ENCODE results near the gene EPB41L3.

EPB41L3 gene

DNA sequence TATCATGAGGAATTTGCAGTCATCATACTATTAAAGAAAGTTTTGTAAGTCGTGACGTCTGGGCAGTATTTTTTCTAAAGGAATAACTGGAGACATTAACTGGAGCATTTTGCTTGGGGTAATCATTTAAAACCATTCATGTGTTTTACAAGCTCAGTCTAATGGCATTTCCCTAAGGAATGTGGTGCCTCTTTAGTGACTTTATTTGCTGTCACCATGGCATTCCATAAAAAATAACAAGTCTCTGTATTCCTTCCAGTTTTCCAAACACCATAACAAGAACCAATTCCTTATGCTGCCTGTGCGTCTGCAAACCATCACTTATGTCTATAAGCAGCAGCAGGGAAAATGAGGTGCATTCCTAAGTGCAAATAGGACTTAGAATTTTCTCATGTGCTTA is 82.8 kb downstream of the EPB41L3 start:
- Histone ChIP-seq H3K36me3 (ENCODE audit: control insufficient read depth, insufficient read depth, low read length) (no peaks in the 10 kb centered on the region), H3K4me1 (ENCODE audit: control insufficient read depth, insufficient read depth, low read length, poor library complexity, severe bottlenecking) (no peaks in the 10 kb centered on the region), H3K4me3 (ENCODE audit: insufficient read depth, low read depth, low read length, poor library complexity, severe bottlenecking) (no peak overlapping the region), H3K9me3 (ENCODE audit: control insufficient read depth, low read length) (no peaks in the 10 kb centered on the region), H3K27ac (ENCODE audit: insufficient read depth, low read length, poor library complexity, severe bottlenecking) (no peak overlapping the region), H3K27me3 (replicated peaks; ENCODE audit: control insufficient read depth, insufficient read depth, low read length, poor library complexity, severe bottlenecking) (no peaks in the 10 kb centered on the region)
- no peak for DNase-seq

DNA sequence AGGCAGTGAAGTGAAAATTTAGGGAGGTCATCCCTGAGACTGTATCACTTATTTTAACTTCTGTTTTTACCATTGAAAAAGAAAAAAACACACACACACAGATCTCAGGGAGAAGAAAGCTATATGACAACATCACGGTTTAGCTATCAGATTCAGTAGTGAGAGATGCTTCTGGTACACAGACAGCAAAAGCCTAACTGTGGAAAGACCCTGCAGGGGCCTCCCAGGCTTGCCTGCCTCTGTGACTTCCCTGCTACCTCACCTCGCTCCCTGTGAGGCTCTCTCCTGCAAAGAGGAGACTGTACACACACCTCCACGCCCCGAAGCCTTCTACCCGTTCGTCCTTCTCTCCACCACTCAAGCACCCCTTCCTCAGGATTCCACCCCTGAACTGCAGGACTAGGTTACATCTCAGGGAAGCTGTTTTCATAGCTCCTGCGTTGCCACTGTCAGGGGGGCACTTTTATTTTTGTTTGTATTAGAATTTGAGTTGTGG is 86.3 kb downstream of the EPB41L3 start:
- no peaks in the 10 kb centered on the region for H3K9me3 ChIP-seq (ENCODE audit: control insufficient read depth, low read length)
- H3K36me3 ChIP-seq (ENCODE audit: control insufficient read depth, insufficient read depth, low read length), result no peaks in the 10 kb centered on the region
- no peak for DNase-seq
- no peaks in the 10 kb centered on the region for H3K4me1 ChIP-seq (ENCODE audit: control insufficient read depth, insufficient read depth, low read length, poor library complexity, severe bottlenecking)
- no peak overlapping the region for H3K27ac ChIP-seq (ENCODE audit: insufficient read depth, low read length, poor library complexity, severe bottlenecking)
- no peak overlapping the region for H3K4me3 ChIP-seq (ENCODE audit: insufficient read depth, low read depth, low read length, poor library complexity, severe bottlenecking)
- no peaks in the 10 kb centered on the region for H3K27me3 ChIP-seq (replicated peaks; ENCODE audit: control insufficient read depth, insufficient read depth, low read length, poor library complexity, severe bottlenecking)

DNA sequence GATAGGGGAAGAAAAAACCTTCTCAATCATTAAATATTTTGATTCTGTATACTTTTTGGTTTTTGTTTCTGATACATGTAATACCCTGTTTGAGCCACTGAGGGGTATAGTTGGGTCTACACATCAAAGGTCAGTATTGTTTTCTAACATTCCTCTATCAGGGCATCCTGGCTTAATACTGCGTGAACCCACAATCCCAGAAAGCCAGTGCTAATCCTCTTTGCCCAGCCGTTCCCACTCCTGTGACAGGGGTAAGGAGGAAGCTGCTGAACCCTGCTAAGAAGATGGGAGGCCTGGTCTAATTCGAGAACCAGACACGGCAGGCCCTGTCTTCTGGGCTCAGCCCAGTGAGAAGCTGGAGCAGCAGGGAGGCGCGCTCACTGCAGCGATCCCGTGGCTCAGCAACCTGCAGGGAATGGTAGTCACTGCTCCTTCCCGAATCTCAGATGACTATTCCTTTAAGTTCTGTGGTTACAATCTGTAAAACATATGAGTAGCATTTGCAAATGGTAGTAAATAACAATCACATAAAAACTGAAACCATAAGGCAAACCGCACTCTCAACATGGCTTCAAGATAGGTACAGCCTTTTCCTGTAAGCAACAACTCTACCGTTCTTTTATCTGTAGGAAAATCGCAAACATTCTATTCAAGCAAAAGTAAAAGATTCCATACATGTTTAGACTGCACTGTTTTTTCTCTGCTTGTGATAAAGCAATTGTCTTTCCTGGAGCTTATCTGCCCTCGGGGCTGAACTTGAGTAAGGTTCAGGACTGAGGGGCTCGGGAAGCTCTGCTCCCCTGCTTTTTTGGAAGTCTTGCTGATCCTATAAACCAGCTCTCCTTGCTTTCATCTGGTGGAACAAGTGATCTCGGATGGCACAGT is 87.0 kb downstream of the EPB41L3 start:
- no peak overlapping the region for H3K4me3 ChIP-seq (ENCODE audit: insufficient read depth, low read depth, low read length, poor library complexity, severe bottlenecking)
- H3K27ac ChIP-seq (ENCODE audit: insufficient read depth, low read length, poor library complexity, severe bottlenecking), result no peak overlapping the region
- no peaks in the 10 kb centered on the region for H3K36me3 ChIP-seq (ENCODE audit: control insufficient read depth, insufficient read depth, low read length)
- DNase-seq, result no peak
- H3K4me1 ChIP-seq (ENCODE audit: control insufficient read depth, insufficient read depth, low read length, poor library complexity, severe bottlenecking), result no peaks in the 10 kb centered on the region
- H3K27me3 ChIP-seq (replicated peaks; ENCODE audit: control insufficient read depth, insufficient read depth, low read length, poor library complexity, severe bottlenecking), result no peaks in the 10 kb centered on the region
- no peaks in the 10 kb centered on the region for H3K9me3 ChIP-seq (ENCODE audit: control insufficient read depth, low read length)

DNA sequence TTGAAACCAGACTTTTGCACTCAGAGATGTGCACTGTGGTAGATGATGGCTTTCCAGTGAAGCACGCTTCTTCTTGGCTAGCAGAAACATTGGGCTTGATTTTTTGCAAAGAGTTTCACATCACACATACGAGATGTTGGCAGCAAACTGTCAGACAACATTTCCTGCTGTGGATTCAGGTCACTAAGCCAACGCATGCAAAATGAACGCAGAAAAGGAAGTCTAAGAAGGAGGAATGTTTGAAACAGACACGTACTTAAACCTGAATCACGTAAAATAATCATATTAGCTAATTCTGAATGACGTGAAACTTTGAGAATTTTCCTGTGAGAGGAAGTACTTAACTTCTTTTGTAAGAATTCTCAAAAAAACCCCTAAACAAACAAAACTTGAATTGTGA is 88.1 kb downstream of the EPB41L3 start:
- no peak overlapping the region for H3K4me3 ChIP-seq (ENCODE audit: insufficient read depth, low read depth, low read length, poor library complexity, severe bottlenecking)
- no peaks in the 10 kb centered on the region for H3K4me1 ChIP-seq (ENCODE audit: control insufficient read depth, insufficient read depth, low read length, poor library complexity, severe bottlenecking)
- H3K36me3 ChIP-seq (ENCODE audit: control insufficient read depth, insufficient read depth, low read length), result no peaks in the 10 kb centered on the region
- no peaks in the 10 kb centered on the region for H3K9me3 ChIP-seq (ENCODE audit: control insufficient read depth, low read length)
- H3K27me3 ChIP-seq (replicated peaks; ENCODE audit: control insufficient read depth, insufficient read depth, low read length, poor library complexity, severe bottlenecking), result no peaks in the 10 kb centered on the region
- H3K27ac ChIP-seq (ENCODE audit: insufficient read depth, low read length, poor library complexity, severe bottlenecking), result no peak overlapping the region
- no peak for DNase-seq

DNA sequence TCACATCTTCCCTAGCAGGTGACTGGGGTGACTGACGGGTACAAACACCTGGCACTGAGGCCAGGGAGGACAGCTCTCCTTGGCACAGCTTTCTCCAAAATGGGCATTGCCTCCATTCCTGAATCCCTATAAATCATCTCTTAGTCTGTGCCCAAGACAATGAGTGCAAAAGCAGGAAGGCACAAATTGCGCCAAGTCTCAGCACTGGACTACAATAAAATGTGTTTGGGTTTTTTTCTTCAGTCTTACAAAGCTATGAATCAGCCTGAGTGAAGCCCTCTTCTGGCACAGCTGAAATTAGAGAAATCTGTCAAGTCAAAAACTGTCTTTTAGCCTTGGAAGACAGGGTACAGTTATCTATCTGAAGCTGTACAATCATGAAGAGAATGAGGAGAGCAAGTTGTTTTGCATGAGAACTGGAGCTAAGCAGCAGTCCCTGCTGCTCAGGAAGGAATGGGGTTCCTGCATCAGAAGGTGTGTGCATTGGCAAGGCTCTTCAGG is 90.8 kb downstream of the EPB41L3 start:
- DNase-seq, result no peak
- Histone ChIP-seq H3K4me3 (ENCODE audit: insufficient read depth, low read depth, low read length, poor library complexity, severe bottlenecking) (no peak overlapping the region), H3K27ac (ENCODE audit: insufficient read depth, low read length, poor library complexity, severe bottlenecking) (no peak overlapping the region)

DNA sequence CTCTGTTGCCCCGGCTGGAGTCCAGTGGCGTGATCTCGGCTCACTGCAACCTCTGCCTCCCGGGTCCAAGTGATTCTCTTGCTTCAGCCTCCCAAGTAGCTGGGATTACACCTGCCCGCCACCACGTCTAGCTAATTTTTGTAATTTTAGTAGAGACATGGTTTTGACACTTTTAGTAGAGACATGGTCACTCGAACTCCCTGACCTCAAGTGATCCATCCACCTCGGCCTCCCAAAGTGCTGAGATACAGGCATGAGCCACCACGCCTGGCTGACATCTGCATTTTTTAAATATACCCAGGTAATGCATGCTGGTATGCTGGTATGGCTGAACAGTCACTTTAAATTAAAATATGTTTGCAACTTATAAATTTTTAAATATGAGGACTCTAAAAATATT is 91.9 kb downstream of the EPB41L3 start:
- no peak overlapping the region for H3K4me3 ChIP-seq (ENCODE audit: insufficient read depth, low read depth, low read length, poor library complexity, severe bottlenecking)
- H3K36me3 ChIP-seq (ENCODE audit: control insufficient read depth, insufficient read depth, low read length), result no peaks in the 10 kb centered on the region
- H3K9me3 ChIP-seq (ENCODE audit: control insufficient read depth, low read length), result no peaks in the 10 kb centered on the region
- H3K27me3 ChIP-seq (replicated peaks; ENCODE audit: control insufficient read depth, insufficient read depth, low read length, poor library complexity, severe bottlenecking), result no peaks in the 10 kb centered on the region
- H3K4me1 ChIP-seq (ENCODE audit: control insufficient read depth, insufficient read depth, low read length, poor library complexity, severe bottlenecking), result no peaks in the 10 kb centered on the region
- no peak for DNase-seq
- no peak overlapping the region for H3K27ac ChIP-seq (ENCODE audit: insufficient read depth, low read length, poor library complexity, severe bottlenecking)

More for the DNA sequence above, 90.8 kb downstream of the EPB41L3 start:
- Histone ChIP-seq H3K27me3 (replicated peaks; ENCODE audit: control insufficient read depth, insufficient read depth, low read length, poor library complexity, severe bottlenecking) (no peaks in the 10 kb centered on the region), H3K36me3 (ENCODE audit: control insufficient read depth, insufficient read depth, low read length) (no peaks in the 10 kb centered on the region), H3K4me1 (ENCODE audit: control insufficient read depth, insufficient read depth, low read length, poor library complexity, severe bottlenecking) (no peaks in the 10 kb centered on the region), H3K9me3 (ENCODE audit: control insufficient read depth, low read length) (no peaks in the 10 kb centered on the region)

DNA sequence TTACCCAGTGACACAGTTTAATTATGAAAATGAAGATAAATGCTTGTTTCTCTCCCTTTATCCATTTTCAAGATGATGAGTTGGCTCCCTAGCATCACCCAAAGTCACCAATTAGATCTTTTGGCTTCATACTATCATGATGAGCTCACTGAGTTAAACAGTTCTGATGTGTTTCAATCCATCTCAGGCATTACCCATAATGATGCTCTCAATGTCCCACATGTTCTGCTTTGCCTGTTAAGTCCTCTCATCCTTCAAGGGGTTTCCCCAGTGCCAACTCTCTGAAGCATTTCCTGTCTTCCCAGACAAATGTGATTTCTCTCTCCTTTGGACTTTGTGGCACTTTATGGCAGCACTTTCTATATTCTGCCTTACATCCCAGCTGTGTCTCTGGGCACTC is 92.6 kb downstream of the EPB41L3 start:
- no peaks in the 10 kb centered on the region for H3K27me3 ChIP-seq (replicated peaks; ENCODE audit: control insufficient read depth, insufficient read depth, low read length, poor library complexity, severe bottlenecking)
- H3K9me3 ChIP-seq (ENCODE audit: control insufficient read depth, low read length), result no peaks in the 10 kb centered on the region
- no peaks in the 10 kb centered on the region for H3K4me1 ChIP-seq (ENCODE audit: control insufficient read depth, insufficient read depth, low read length, poor library complexity, severe bottlenecking)
- no peak overlapping the region for H3K4me3 ChIP-seq (ENCODE audit: insufficient read depth, low read depth, low read length, poor library complexity, severe bottlenecking)
- H3K27ac ChIP-seq (ENCODE audit: insufficient read depth, low read length, poor library complexity, severe bottlenecking), result no peak overlapping the region
- no peaks in the 10 kb centered on the region for H3K36me3 ChIP-seq (ENCODE audit: control insufficient read depth, insufficient read depth, low read length)
- no peak for DNase-seq

DNA sequence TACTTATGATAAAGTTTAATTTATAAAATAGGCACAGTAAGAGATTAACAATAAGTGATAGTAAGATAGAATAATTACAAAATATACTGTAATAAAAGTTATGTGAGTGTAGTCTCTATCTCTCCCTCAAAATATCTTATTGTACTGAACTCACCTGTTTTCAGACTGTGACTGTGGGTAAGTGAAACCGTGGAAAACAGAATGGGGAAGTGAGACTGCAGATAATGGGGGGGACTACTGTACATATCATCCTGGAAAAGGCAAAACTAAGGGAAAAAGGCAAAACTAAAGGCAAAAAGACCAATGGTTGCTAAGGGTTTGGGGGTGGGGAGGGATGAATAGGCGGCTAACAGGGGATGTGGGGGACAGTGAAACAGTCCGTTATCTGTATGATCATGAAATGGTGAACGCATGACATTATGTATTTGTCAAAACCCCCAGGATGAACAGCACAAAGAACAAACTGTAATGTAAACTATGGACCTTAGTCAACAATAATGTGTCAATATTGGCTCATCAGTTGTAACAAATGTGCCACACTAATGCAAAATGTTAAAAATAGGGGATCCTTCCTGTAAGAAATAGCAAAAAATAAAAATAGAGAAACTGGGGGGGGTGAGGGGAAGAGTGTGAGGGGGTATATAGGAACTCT is 93.8 kb downstream of the EPB41L3 start:
- no peaks in the 10 kb centered on the region for H3K27me3 ChIP-seq (replicated peaks; ENCODE audit: control insufficient read depth, insufficient read depth, low read length, poor library complexity, severe bottlenecking)
- H3K27ac ChIP-seq (ENCODE audit: insufficient read depth, low read length, poor library complexity, severe bottlenecking), result no peak overlapping the region
- no peaks in the 10 kb centered on the region for H3K36me3 ChIP-seq (ENCODE audit: control insufficient read depth, insufficient read depth, low read length)
- H3K9me3 ChIP-seq (ENCODE audit: control insufficient read depth, low read length), result no peaks in the 10 kb centered on the region
- H3K4me3 ChIP-seq (ENCODE audit: insufficient read depth, low read depth, low read length, poor library complexity, severe bottlenecking), result no peak overlapping the region
- no peak for DNase-seq
- H3K4me1 ChIP-seq (ENCODE audit: control insufficient read depth, insufficient read depth, low read length, poor library complexity, severe bottlenecking), result no peaks in the 10 kb centered on the region

DNA sequence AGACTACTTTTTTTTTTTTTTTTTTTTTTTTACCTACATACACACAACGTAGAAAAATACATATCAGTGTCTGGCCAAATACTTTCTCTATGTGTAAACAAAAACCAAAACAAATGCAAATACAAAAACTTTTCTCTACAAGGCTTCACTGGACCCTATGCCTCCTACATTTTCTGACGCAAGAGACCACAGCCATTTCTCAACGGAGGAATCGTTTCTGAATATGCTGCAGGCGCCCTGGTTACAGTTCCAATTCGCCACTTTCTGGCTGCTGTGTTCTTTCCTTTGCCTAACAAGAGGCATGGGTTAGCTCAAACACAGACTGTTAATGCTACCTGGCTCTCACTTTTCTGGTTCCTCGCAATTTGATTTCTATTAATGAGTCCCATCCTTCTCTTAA is 96.4 kb downstream of the EPB41L3 start:
- H3K36me3 ChIP-seq (ENCODE audit: control insufficient read depth, insufficient read depth, low read length), result no peaks in the 10 kb centered on the region
- H3K27ac ChIP-seq (ENCODE audit: insufficient read depth, low read length, poor library complexity, severe bottlenecking), result no peak overlapping the region
- H3K27me3 ChIP-seq (replicated peaks; ENCODE audit: control insufficient read depth, insufficient read depth, low read length, poor library complexity, severe bottlenecking), result no peaks in the 10 kb centered on the region
- H3K4me3 ChIP-seq (ENCODE audit: insufficient read depth, low read depth, low read length, poor library complexity, severe bottlenecking), result no peak overlapping the region
- H3K9me3 ChIP-seq (ENCODE audit: control insufficient read depth, low read length), result no peaks in the 10 kb centered on the region
- H3K4me1 ChIP-seq (ENCODE audit: control insufficient read depth, insufficient read depth, low read length, poor library complexity, severe bottlenecking), result no peaks in the 10 kb centered on the region
- DNase-seq, result no peak

DNA sequence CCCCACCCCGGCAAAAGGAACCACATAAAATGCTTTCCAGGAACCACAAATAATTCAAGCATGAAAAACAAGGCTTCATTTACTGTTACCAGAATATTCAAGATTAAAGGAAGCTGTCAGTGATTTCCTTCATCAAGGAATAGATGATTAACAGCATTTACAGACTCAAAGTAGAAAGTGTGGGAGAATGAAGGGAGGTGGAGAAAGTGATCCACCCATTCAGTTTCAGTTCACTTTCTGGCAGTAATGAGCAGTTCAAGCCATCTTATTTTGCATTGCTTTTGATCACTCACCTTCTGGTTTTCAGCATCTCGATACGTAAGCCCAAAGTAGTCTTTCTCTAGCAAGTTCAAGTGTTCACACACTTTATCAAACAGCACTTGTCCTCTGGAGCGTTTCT is 99.0 kb downstream of the EPB41L3 start:
- H3K4me1 ChIP-seq (ENCODE audit: control insufficient read depth, insufficient read depth, low read length, poor library complexity, severe bottlenecking), result no peaks in the 10 kb centered on the region
- no peaks in the 10 kb centered on the region for H3K27me3 ChIP-seq (replicated peaks; ENCODE audit: control insufficient read depth, insufficient read depth, low read length, poor library complexity, severe bottlenecking)
- H3K36me3 ChIP-seq (ENCODE audit: control insufficient read depth, insufficient read depth, low read length), result no peaks in the 10 kb centered on the region
- no peaks in the 10 kb centered on the region for H3K9me3 ChIP-seq (ENCODE audit: control insufficient read depth, low read length)
- DNase-seq, result no peak
- no peak overlapping the region for H3K27ac ChIP-seq (ENCODE audit: insufficient read depth, low read length, poor library complexity, severe bottlenecking)
- no peak overlapping the region for H3K4me3 ChIP-seq (ENCODE audit: insufficient read depth, low read depth, low read length, poor library complexity, severe bottlenecking)

Measured in effector memory CD4-positive, alpha-beta T cell (primary cell).